HTR-8/SVneo (cell line): ENCODE data around the gene LOC101059915.
A peak's percentile ranks its signal among the peaks of the same experiment; 100 is the strongest.
"Not testable (repeated sequence)": the region's sequence is repeated elsewhere in the genome, so short reads cannot be mapped to it uniquely, and the experiment has no call there.

ENCODE experiments used
- DNase-seq: peaks from one replicate; pipeline ENCODE4 v3.0.0; 2011; ENCODE audit warnings: low spot score, mixed read lengths; ENCODE audit not compliant: insufficient read length
- FAIRE-seq: peaks from 2 replicates; lab custom pipeline; 2011; peaks lifted over from hg19 to GRCh38; lab: Jason Lieb, UNC

LOC101059915 gene

DNA sequence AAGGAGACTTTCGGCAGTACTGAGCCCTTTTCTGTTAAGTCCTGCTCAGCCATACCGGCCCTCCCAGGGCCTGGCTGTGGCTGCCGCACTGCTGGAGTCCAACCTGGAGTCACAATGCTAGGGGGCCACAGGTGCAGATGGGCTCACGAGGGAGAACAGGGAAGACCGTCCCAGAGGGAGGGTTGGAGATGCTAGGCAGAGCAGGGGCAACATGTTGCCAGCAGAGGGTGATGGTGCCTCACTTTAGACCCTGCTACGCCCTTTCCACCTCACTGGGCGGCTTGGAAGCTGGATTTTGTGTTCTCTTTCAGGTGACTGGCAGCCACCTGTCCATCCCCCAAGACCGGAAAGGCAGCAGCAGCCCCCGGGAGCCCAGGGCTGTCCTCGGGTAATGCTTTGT is 2.6 kb downstream of the LOC101059915 start:
- FAIRE-seq, result peak; percentile 99
- peak; percentile 45 for DNase-seq

DNA sequence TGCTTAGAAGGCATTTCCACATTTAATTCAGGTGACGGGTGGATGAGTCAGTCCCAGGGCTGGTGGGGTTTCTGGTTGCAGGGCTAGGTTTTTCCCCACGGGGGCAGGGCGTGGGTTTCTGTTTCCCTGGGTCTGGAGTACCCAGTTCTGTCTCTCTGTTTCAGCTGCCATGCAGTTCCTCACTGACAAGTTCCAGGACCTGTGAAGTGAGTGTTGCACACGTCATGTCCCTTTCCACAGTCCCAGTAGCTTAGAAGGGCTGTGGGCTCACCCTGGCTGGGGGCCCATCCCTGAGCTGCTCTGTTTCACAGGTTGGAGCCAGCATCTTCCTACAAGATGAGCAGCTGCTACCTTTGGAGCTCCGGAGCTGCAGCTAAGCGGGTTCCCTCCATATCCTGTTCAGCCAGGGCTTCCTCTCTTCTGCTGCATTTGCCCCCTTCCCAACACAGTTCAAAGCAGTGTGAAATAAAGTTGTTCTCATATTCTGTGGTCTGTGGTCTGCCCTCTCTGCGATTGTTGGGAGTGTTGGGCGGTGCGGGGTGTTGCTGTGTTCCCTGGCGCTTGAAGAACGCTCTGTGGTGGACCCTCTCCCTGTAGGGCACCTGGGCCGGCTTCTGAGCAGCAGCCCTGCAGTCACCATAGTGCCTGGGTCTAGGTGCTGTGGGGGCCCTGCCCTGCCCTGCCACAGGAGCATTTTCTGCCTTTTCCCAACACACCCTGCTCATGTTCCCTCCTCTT is 3.9 kb downstream of the LOC101059915 start:
- FAIRE-seq (no peak), DNase-seq (no peak)

DNA sequence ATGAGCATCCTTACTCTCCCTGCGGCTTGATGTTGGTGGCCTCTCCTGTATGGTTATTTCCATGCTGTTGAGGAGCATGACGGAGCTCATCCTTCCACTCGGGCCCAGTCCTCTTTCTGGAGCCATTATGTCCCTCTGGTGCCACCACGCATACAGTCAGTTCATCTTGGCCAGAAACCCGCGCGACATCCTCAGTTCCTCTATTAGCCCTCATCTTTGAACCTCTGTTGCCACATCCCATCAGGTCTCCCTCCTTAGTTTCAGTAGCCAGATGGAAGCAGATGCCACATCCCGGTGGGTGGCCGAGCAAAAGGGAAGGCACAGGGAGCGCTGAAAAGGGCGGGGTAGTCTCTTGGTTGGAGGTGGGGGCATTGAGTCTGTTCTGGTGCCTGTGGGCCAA is 4.6 kb downstream of the LOC101059915 start:
- FAIRE-seq, result peak; percentile 75
- DNase-seq, result no peak

DNA sequence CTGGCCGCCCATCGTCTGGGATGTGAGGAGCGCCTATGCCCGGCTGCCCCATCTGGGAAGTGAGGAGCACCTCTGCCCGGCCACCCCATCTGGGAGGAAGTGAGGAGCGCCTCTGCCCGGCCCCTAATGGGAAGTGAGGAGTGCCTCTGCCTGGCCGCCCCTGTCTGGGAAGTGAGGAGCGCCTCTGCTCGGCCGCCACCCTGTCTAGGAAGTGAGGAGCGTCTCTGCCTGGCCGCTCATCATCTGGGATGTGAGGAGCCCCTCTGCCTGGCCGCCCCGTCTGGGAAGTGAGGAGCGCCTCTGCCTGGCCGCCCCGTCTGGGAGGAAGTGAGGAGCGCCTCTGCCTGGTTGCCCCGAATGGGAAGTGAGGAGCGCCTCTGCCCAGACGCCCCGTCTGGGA is 8.3 kb downstream of the LOC101059915 start:
- FAIRE-seq, DNase-seq: not testable (repeated sequence)

DNA sequence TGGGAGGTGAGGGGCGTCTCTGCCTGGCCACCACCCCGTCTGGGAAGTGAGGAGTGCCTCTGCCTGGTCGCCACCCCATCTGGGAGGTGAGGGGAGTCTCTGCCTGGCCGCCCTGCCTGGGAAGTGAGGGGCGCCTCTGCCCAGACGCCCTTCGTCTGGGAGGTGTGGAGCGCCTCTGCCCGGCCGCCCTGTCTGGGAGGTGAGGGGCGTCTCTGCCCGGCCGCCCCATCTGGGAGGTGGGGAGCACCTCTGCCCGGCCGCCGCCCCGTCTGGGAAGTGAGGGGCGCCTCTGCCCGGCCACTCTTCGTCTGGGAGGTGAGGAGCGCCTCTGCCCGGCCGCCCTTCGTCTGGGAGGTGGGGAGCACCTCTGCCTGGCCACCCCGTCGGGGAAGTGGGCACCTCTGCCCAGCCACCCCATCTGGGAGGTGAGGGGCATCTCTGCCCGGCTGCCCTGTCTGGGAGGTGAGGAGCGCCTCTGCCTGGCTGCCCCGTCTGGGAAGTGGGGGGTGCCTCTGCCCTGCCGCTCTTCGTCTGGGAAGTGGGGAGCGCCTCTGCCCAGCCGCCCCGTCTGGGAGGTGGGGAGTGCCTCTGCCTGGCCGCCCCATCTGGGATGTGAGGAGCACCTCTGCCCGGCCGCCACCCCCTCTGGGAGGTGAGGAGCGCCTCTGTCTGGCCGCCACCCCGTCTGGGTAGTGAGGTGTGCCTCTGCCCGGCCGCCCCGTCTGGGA is 8.9 kb downstream of the LOC101059915 start:
- FAIRE-seq, DNase-seq: not testable (repeated sequence)

DNA sequence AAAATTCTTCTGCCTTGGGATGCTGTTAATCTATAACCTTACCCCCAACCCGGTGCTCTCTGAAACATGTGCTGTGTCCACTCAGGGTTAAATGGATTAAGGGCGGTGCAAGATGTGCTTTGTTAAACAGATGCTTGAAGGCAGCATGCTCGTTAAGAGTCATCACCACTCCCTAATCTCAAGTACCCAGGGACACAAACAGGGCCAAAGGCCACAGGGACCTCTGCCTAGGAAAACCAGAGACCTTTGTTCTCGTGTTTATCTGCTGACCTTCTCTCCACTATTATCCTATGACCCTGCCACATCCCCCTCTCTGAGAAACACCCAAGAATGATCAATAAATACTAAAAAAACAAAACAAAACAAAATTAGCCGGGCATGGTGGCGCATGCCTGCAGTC is 9.8 kb downstream of the LOC101059915 start:
- DNase-seq, FAIRE-seq: not testable (repeated sequence)

DNA sequence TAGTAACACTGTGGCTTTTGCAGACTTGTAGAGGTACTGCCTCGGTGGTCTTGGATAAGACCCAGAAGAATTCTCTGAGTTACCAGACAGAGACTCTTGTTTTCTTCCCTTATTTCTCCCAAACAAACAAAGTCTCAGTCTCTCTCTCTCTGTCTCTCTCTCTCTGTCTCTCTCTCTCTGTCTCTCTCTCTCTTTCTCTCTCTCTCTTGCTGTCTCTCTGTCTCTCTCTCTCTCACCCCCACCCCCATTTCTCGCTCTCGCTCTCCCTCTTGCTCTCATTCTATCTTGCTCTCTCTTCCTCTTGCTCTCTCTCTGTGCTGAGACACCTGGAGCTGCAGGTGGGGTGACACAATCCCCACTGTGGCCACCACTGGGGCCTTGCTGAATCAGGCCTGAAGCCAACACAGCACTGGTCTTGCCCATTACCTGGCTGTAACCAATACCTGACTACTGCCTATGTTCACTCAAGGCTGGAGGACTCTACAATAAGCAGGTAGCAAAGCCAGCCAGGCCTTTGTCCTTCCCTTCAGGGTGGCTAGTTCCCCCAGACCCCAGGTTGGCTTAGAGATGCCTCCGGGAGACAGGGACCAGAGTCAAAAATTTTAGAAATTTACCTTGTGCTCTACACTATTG is 12.3 kb downstream of the LOC101059915 start:
- no peak for FAIRE-seq
- no peak for DNase-seq

DNA sequence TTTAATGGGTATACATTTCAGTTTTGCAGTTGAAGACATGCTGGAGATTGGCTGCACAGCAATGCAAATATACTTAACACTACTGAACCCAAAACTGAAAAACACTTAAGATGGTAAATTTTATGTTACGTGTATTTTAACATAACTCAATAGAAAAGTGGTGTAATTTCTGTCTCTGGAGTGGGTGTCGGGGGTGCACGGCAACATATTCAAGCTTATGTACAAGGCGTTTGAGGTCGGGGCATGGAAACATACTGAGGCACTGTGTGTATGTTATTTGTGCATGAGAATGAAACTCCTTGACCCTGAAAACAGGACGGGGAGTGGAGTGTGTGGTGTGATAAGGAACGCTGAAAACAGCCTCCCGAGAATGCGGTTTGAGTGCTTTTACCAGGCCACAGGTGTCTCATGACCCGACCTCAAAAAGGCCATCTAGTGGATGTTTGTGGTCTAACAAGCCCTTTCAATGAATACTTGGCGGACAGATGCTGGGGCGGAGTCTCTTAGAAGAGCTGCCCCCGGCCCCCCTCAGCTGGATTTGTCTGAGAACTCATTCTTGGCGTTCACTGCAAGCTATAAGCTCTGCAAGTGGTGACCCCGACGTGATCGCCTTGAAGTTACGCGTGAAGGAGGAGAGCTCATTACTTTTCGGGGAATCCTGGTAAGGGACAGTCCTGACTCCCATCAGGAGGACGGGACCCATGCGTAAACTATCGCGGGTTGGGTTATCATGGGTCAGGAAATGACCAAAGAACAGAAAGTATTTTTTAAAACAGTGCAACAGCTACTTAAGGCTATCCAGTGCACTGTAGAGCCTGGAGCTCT is 29.5 kb downstream of the LOC101059915 start:
- DNase-seq, FAIRE-seq: not testable (repeated sequence)

DNA sequence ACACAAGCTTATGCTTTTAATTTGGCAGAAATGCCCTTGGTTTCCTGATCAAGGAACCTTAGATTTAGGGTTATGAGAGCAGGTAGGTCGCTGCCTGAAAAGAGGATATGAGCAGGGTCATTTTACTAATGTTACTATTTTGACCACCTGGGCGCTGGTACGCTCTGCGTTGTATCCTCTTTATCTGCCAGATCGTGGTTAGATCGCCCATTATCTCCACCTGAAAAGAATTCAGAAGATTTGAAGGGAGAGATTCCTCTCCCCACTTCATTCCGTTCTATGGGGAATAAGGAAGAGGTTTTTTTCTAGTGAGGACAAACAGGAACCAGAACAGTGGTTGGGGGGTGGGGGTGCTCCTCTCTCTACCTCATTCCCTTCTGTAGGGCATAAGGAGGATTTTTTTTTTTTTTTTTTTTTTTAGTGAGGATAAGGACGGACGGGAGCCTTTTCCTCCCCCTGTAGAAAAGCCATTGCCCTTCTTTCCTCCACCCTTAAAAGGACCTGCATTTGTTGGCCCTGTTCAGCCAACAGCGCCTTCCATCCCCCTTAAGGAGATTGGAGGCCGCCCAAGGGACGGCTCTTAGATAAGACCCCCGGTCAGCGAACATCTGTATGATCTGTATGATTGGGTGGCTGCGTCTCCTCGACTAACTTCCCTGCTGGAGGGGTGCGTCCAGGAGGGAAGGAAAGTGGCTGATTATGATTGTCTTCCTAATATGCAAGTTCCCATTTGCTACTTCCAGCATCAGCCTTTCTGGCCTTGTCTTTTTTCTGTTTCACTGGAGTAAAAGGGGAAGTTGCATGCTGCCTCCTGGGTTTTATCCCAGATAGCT is 30.3 kb downstream of the LOC101059915 start:
- FAIRE-seq, DNase-seq: not testable (repeated sequence)

DNA sequence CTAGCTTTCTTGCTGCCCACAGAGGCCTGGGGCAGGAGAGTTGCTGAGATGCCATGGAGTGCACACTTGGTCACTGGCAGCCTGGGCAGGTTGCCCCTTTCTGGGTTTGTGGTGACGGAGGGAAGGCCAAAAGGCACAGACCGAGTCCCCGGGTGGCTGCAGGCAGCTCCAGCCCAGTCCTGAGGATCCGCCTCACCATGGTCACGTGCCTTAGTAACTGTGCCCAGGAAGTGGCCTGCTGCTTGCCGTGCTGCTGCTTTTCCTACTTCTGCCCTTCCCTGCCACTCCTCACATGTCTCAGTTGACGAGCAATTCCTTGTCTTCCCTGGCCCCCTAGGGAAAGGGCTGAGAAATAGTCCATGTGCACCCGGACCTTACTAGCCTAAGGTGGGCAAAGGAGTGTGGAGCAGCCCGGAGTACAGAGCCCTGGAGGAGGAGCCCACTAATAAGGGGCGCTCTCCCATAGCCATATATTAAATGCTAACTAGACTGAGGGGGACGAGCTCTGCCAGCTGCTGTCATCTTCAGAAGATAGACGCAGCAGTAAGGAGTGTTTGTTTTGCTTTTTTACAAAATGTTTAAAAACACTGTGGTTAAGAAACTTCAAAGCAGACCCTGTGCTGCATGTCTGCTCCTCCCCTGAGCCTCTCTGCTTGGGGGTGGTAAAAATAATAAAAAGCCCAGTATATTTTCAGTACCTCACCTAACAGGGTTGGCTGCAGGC is 31.1 kb downstream of the LOC101059915 start:
- not testable (repeated sequence) for FAIRE-seq, DNase-seq

DNA sequence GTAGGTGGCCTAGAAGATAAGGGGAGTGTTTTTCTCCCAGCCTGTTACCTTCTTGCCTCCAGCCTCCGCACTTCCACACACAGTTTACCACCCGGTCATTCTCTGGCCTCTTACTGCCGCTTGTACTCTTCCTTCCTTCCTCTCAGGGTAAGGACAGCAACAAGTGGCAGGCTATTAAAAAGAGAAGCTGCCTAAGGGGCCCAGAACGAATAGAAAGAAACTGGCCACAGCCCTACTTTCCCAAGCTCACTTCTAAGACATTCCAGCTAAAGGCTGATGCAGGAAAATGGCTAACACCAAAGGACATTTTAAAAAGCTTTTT is 31.6 kb downstream of the LOC101059915 start:
- DNase-seq, FAIRE-seq: not testable (repeated sequence)

DNA sequence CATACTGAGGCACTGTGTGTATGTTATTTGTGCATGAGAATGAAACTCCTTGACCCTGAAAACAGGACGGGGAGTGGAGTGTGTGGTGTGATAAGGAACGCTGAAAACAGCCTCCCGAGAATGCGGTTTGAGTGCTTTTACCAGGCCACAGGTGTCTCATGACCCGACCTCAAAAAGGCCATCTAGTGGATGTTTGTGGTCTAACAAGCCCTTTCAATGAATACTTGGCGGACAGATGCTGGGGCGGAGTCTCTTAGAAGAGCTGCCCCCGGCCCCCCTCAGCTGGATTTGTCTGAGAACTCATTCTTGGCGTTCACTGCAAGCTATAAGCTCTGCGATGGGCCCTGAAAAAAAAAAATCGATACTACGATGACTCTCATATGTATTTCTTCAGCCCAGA is 35.5 kb downstream of the LOC101059915 start:
- FAIRE-seq, result not testable (repeated sequence)

DNA sequence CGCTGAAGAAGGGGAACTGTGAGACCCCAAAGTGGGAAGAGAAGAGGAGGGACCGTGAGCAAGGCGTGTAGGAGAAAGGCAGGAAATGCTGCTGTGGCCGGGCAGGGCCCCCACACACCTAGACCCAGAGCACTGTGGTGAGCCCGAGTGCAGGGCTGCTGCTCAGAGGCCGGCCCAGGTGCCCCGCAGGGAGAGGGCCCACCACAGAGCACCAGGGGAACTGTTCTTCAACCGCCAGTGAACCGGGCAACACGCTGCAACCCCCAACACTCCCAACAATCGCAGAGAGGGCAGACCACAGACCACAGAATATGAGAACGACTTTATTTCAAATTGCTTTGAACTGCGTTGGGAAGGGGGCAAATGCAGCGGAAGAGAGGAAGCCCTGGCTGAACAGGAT is 46.7 kb downstream of the LOC101059915 start:
- DNase-seq, FAIRE-seq: not testable (repeated sequence)

More for the DNA sequence above, 35.5 kb downstream of the LOC101059915 start:
- not testable (repeated sequence) for DNase-seq

DNA sequence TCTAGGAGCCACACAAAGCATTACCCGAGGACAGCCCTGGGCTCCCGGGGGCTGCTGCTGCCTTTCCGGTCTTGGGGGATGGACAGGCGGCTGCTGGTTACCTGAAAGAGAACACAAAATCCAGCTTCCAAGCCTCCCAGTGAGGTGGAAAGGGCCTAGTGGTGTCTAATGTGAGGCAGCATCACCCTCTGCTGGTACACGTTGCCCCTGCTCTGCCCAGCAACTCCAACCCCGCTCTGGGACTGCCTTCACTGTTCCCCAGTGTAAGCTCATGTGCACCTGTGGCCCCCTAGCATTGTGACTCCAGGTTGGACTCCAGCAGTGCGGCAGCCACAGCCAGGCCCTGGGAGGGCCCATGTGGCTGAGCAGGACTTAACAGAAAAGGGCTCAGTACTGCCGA is 48.2 kb downstream of the LOC101059915 start:
- not testable (repeated sequence) for DNase-seq
- peak; percentile 80 for FAIRE-seq

DNA sequence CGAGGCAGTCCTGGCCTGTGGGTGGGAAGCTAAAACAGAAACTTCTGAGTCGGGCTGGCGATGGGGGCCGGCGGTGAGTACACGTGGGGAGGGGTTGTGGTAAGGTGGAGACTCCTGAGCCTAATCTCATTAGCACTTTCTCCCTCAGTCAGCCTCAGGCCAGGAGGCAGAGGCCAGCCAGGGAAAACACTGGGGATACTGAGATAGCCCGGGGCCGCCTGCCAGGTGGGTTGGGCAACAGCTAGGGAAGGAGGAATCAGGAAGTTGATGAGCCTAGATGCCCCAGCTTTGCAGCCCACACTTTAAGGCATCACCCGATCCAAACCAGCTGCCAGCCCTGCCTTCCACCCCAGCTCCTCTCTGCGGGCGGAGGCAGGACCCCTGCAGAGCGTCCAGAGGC is 49.0 kb downstream of the LOC101059915 start:
- peak; percentile 36 for FAIRE-seq
- not testable (repeated sequence) for DNase-seq

DNA sequence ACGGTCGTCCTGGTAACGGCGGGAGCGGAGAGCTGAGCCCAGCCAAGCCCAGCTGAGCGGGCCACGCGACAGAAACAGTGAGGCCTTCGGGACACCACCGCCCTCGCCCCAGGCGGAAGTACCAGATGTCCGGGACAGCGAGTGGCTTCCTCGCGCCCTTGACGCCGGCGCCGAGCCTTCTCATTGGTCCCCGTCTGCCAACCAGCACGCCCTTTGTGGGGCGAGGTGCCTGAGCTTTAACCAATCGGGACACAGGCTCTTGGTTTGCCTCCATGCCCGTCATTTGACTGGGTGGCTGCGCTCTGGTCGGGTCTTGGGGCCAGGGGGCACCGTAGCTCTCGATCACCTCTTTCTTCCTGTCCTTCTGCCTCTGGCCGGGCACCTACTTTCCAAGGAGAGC is 50.8 kb downstream of the LOC101059915 start, which contains the start of gene CXorf49:
Gene CXorf49, minus strand, starts transcription at position 101 of the 400 bp plus-strand sequence. CDS start 134 bp downstream, outside the sequence.
- DNase-seq, FAIRE-seq: not testable (repeated sequence)

DNA sequence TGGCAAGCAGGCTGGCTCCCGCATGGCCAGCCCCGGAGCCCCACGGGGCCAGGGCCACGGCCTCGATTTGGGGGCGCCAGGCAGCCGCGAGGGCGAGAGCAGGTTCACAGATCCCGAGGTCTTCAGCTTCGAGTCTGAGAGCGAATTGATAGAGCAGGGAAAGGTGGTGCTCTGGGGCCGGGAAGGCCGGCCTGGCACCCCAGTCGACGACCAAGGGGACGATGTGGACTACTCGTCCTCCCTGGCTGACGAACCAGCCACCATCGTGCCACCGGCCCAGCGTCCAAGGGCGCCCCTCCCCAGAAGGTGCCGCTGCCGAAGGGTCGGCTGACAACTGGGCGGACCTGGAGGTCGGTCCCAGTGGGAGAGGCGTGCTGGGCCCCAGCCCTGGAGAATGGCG is 51.8 kb downstream of the LOC101059915 start:
- FAIRE-seq, DNase-seq: not testable (repeated sequence)

DNA sequence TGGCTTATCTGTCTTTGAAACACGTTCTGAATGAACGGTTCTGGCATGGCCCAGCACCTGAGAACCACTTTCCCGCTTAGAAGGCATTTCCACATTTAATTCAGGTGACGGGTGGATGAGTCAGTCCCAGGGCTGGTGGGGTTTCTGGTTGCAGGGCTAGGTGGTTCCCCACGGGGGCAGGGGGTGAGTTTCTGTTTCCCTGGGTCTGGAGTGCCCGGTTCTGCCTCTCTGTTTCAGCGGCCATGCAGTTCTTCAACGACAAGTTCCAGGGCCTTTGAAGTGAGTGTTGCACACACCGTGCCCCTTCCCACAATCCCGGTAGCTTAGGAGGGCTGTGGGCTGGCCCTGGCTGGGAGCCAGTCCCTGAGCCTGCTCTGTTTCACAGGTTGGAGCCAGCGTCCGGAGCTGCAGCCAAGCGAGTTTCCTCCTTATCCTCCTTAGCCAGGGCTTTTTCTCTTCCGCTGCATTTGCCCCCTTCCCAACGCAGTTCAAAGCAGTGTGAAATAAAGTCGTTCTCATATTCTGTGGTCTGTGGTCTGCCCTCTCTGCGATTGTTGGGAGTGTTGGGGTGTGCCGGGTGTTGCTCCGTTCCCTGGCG is 53.0 kb downstream of the LOC101059915 start:
- FAIRE-seq, result not testable (repeated sequence)

More for the DNA sequence above, 53.0 kb downstream of the LOC101059915 start:
- DNase-seq, result not testable (repeated sequence)
